H1 (cell line): ENCODE results near the gene UBXN11. TPM values are rescaled to one million over a fixed set of nuclear protein-coding genes. Genes with fewer than 3 reads are reported as not detected.

Experiments used
- BCL11A ChIP-seq, 2 experiments: IDR thresholded peaks; one replicate each; pipeline ENCODE4 v1.6.1; 2011; ENCODE audit warnings: low read depth in 2 of 2, low read length in 2 of 2, mild to moderate bottlenecking in 2 of 2
- CBX8 ChIP-seq: fragments of 300-800, 300-1000 bp; sonication (generic); IDR thresholded peaks from 2 replicates; pipeline ENCODE4 v1.7.1; 2016; ENCODE audit warnings: low read depth, low read length, borderline replicate concordance
- KDM1A ChIP-seq: fragments of 200-600, 300-600 bp; sonication (generic); IDR thresholded peaks from 2 replicates; pipeline ENCODE4 v1.7.1; 2016; ENCODE audit warnings: mild to moderate bottlenecking, low read length, borderline replicate concordance
- SP2 ChIP-seq: IDR thresholded peaks from 2 replicates; pipeline ENCODE4 v1.6.1; 2012; ENCODE audit warnings: mild to moderate bottlenecking, low read length, inconsistent platforms
- SRF ChIP-seq: IDR thresholded peaks from 2 replicates; pipeline ENCODE4 v1.6.1; 2011; ENCODE audit warnings: mild to moderate bottlenecking, low read depth, low read length, moderate library complexity
- polyA plus RNA-seq, 7 experiments: library from polyadenylated mRNA; depleted of rRNA in 3 of 7; stranded (reverse) in 5 of 7; unstranded in 2 of 7; fragments of >200 nt in 5 of 7; fragments of 200-250 nt in 2 of 7; gene quantifications; 1 replicate in 5 of 7; 2 replicates in 1 of 7; 4 replicates in 1 of 7; pipeline versions ENCODE4 v1.2.1 to v1.2.3, GENCODE V29; 2011 to 2013; ENCODE audit warnings: missing spikeins in 2 of 7, mixed read lengths in 2 of 7
- total RNA-seq: library from RNA; stranded (reverse); fragmentation: NEBNext Ultra II Directional; extraction: Animal tissue kit (Norgen Biotek cat#: 25700); gene quantifications from 2 replicates; pipeline ENCODE4 v1.2.1, GENCODE V29; 2021
- TF ChIP-seq, protein P1 (sequence below): fragments of 300-600 bp; sonication (generic); IDR thresholded peaks from 2 replicates; pipeline ENCODE4 v1.7.1; 2012; ENCODE audit warnings: low read length, moderate library complexity, mild to moderate bottlenecking, inconsistent platforms; ENCODE audit not compliant: insufficient replicate concordance
- TF ChIP-seq, protein P2 (sequence below): IDR thresholded peaks from 2 replicates; pipeline ENCODE4 v1.6.1; 2012; ENCODE audit warnings: inconsistent platforms

UBXN11 gene
- total and polyA plus RNA-seq, 2 of the 8 experiments (the other 6 are each of a cell fraction or from before 2014, with no cell fraction given) = 6.3 to 10.4 TPM

DNA sequence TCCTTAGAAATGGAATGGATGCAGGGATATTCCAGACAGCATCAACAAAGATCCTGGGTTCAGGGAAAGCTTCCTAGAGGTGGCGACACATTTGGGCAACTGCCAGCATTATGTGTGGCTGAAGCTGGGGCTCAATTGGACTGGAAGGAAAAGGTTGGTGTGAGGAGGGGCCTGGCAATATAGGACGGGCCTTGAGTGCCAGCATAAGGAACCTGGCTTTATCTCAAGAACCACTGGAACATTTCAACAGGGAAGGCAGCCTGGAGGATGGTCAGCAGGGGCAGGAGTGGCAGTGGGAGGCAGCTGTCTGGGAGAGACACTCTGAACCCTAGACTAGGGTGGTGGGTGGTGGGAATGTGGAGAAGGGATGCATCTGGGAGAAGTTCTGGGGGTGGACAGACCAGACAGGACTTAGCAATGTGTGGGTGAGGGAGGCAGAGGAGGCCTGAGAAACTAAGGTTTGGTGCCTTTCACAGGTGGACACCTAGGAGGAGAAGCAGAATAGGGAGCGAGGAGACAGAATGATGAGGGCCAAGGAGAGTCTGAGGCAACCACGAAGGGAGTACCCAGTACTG, 23.1 kb downstream of the UBXN11 start (continued):
- TF ChIP-seq, protein P1, sequence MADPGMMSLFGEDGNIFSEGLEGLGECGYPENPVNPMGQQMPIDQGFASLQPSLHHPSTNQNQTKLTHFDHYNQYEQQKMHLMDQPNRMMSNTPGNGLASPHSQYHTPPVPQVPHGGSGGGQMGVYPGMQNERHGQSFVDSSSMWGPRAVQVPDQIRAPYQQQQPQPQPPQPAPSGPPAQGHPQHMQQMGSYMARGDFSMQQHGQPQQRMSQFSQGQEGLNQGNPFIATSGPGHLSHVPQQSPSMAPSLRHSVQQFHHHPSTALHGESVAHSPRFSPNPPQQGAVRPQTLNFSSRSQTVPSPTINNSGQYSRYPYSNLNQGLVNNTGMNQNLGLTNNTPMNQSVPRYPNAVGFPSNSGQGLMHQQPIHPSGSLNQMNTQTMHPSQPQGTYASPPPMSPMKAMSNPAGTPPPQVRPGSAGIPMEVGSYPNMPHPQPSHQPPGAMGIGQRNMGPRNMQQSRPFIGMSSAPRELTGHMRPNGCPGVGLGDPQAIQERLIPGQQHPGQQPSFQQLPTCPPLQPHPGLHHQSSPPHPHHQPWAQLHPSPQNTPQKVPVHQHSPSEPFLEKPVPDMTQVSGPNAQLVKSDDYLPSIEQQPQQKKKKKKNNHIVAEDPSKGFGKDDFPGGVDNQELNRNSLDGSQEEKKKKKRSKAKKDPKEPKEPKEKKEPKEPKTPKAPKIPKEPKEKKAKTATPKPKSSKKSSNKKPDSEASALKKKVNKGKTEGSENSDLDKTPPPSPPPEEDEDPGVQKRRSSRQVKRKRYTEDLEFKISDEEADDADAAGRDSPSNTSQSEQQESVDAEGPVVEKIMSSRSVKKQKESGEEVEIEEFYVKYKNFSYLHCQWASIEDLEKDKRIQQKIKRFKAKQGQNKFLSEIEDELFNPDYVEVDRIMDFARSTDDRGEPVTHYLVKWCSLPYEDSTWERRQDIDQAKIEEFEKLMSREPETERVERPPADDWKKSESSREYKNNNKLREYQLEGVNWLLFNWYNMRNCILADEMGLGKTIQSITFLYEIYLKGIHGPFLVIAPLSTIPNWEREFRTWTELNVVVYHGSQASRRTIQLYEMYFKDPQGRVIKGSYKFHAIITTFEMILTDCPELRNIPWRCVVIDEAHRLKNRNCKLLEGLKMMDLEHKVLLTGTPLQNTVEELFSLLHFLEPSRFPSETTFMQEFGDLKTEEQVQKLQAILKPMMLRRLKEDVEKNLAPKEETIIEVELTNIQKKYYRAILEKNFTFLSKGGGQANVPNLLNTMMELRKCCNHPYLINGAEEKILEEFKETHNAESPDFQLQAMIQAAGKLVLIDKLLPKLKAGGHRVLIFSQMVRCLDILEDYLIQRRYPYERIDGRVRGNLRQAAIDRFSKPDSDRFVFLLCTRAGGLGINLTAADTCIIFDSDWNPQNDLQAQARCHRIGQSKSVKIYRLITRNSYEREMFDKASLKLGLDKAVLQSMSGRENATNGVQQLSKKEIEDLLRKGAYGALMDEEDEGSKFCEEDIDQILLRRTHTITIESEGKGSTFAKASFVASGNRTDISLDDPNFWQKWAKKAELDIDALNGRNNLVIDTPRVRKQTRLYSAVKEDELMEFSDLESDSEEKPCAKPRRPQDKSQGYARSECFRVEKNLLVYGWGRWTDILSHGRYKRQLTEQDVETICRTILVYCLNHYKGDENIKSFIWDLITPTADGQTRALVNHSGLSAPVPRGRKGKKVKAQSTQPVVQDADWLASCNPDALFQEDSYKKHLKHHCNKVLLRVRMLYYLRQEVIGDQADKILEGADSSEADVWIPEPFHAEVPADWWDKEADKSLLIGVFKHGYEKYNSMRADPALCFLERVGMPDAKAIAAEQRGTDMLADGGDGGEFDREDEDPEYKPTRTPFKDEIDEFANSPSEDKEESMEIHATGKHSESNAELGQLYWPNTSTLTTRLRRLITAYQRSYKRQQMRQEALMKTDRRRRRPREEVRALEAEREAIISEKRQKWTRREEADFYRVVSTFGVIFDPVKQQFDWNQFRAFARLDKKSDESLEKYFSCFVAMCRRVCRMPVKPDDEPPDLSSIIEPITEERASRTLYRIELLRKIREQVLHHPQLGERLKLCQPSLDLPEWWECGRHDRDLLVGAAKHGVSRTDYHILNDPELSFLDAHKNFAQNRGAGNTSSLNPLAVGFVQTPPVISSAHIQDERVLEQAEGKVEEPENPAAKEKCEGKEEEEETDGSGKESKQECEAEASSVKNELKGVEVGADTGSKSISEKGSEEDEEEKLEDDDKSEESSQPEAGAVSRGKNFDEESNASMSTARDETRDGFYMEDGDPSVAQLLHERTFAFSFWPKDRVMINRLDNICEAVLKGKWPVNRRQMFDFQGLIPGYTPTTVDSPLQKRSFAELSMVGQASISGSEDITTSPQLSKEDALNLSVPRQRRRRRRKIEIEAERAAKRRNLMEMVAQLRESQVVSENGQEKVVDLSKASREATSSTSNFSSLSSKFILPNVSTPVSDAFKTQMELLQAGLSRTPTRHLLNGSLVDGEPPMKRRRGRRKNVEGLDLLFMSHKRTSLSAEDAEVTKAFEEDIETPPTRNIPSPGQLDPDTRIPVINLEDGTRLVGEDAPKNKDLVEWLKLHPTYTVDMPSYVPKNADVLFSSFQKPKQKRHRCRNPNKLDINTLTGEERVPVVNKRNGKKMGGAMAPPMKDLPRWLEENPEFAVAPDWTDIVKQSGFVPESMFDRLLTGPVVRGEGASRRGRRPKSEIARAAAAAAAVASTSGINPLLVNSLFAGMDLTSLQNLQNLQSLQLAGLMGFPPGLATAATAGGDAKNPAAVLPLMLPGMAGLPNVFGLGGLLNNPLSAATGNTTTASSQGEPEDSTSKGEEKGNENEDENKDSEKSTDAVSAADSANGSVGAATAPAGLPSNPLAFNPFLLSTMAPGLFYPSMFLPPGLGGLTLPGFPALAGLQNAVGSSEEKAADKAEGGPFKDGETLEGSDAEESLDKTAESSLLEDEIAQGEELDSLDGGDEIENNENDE = no peak
- TF ChIP-seq CBX8 = no peak
- TF ChIP-seq SRF = no peak
- no peak for TF ChIP-seq KDM1A
- TF ChIP-seq SP2 = no peak
- TF ChIP-seq BCL11A (IDR thresholded peaks at IDR 0.05; ENCODE audit: low read depth in 2 of 2, low read length in 2 of 2) = no peak
- TF ChIP-seq, protein P2, sequence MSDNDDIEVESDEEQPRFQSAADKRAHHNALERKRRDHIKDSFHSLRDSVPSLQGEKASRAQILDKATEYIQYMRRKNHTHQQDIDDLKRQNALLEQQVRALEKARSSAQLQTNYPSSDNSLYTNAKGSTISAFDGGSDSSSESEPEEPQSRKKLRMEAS = no peak
